ENCODE data around the gene SCNN1A. TPM values are rescaled to one million over a fixed set of nuclear protein-coding genes. Genes with fewer than 3 reads are reported as not detected.
A peak's percentile ranks its signal among the peaks of the same experiment; 100 is the strongest.

The SCNN1A gene
- total and polyA plus RNA-seq, 2 of the 13 experiments (the other 11 are each of a cell fraction or from before 2014, with no cell fraction given): 1.5 to 14.6 TPM

DNA sequence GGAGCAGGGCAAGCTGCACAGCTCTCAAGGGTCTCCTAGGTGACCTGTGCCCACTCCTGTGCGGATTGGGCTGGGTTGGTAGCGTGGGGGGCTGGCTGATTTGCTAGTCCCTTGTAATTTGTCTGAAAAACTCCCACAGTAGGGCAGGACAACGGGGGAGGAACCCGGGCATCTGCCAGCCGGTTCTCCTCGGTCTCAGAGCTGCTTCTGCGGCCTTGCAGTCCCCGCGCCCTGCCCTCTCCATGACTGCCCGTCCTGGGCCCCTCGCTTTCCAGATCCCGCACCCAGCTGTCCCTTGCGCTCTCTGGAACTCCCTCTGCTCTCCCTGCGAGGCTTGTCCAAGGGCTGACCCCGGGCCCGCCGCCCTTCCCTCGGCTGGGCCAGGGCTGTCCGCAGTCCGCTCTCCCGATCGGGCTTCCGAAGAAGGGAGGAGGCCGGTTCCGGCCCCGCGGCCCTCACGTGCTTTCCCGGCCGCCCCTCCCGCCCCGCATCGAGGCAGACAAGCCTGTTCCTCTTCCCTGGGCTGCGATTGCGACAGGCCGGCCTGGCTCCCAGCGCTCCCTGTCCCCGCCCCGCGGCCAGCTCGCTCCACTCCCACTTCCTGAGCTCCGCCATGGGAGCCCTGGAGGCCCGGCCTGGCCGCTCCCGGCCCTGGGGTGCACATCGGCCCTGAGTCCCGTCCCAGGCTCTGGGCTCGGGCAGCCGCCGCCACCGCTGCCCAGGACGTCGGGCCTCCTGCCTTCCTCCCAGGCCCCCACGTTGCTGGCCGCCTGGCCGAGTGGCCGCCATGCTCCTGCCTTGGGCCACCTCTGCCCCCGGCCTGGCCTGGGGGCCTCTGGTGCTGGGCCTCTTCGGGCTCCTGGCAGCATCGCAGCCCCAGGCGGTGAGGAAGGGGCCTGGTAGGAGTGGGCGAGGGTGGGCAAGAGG is 8.5 kb upstream of the SCNN1A start, which contains the start of gene LTBR (continued):
- TF ChIP-seq, protein P1, sequence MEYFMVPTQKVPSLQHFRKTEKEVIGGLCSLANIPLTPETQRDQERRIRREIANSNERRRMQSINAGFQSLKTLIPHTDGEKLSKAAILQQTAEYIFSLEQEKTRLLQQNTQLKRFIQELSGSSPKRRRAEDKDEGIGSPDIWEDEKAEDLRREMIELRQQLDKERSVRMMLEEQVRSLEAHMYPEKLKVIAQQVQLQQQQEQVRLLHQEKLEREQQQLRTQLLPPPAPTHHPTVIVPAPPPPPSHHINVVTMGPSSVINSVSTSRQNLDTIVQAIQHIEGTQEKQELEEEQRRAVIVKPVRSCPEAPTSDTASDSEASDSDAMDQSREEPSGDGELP (IDR thresholded peaks at IDR 0.05; ENCODE audit: borderline replicate concordance, low read depth): peak; percentile 48; the same call in 1 of the 2 replicates
- TF ChIP-seq ZNF557 (CRISPR knock-in tag; IDR thresholded peaks at IDR 0.05) (no peak), ZNF644 (CRISPR knock-in tag; IDR thresholded peaks at IDR 0.05; ENCODE audit: low read depth) (0 out of 2 replicates have a peak, but pooled peaks have one; percentile 21), SKI (IDR thresholded peaks at IDR 0.05; ENCODE audit: partially characterized antibody) (peak; percentile 55), POLR2AphosphoS5 (IDR thresholded peaks at IDR 0.05; ENCODE audit: low read depth, low read length) (peak; percentile 60), NR3C1 (CRISPR knock-in tag; IDR thresholded peaks at IDR 0.05) (no peak), EP300 (IDR thresholded peaks at IDR 0.05; ENCODE audit: low read depth in 2 of 2, low read length in 2 of 2) (peak in 1 of 2 experiments; percentile 33; a peak in 1 of 4 replicates), EP300 (CRISPR knock-in tag; IDR thresholded peaks at IDR 0.05; ENCODE audit: borderline replicate concordance) (peak; percentile 53; the same call in 1 of the 2 replicates), ZNF660 (CRISPR knock-in tag; IDR thresholded peaks at IDR 0.05; ENCODE audit: borderline replicate concordance, low read depth) (no peak), ZNF546 (CRISPR knock-in tag; conservative IDR thresholded peaks at IDR 0.05) (peak; percentile 52; the same call in 1 of the 2 replicates), ZNF709 (CRISPR knock-in tag; IDR thresholded peaks at IDR 0.05) (peak; percentile 83), U2AF2 (IDR thresholded peaks at IDR 0.05; ENCODE audit: low read depth, low read length) (0 out of 2 replicates have a peak, but pooled peaks have one; percentile 43), PAX8 (CRISPR knock-in tag; IDR thresholded peaks at IDR 0.05; ENCODE audit: borderline replicate concordance) (no peak; the same call in 1 of the 2 replicates), ZNF10 (CRISPR knock-in tag; IDR thresholded peaks at IDR 0.05; ENCODE audit: borderline replicate concordance, low read depth) (no peak), ZNF691 (CRISPR knock-in tag; IDR thresholded peaks at IDR 0.05; ENCODE audit: borderline replicate concordance, low read depth) (peak; percentile 87), SP1 (IDR thresholded peaks at IDR 0.05) (no peak), SP1 (CRISPR knock-in tag; IDR thresholded peaks at IDR 0.05) (peak; percentile 37; the same call in 1 of the 2 replicates), ZBTB21 (CRISPR knock-in tag; IDR thresholded peaks at IDR 0.05) (peak; percentile 33; the same call in 1 of the 2 replicates), TBX2 (CRISPR knock-in tag; IDR thresholded peaks at IDR 0.05; ENCODE audit: borderline replicate concordance) (peak; percentile 96), MED8 (CRISPR knock-in tag; IDR thresholded peaks at IDR 0.05; ENCODE audit: insufficient replicate concordance) (peak; percentile 94), ZNF776 (CRISPR knock-in tag; IDR thresholded peaks at IDR 0.05) (peak; percentile 66; the same call in 1 of the 2 replicates), ZNF678 (CRISPR knock-in tag; IDR thresholded peaks at IDR 0.05) (no peak), CAMTA2 (CRISPR knock-in tag; IDR thresholded peaks at IDR 0.05; ENCODE audit: borderline replicate concordance) (peak; percentile 82; the same call in 1 of the 2 replicates)
- TF ChIP-seq, protein P2, sequence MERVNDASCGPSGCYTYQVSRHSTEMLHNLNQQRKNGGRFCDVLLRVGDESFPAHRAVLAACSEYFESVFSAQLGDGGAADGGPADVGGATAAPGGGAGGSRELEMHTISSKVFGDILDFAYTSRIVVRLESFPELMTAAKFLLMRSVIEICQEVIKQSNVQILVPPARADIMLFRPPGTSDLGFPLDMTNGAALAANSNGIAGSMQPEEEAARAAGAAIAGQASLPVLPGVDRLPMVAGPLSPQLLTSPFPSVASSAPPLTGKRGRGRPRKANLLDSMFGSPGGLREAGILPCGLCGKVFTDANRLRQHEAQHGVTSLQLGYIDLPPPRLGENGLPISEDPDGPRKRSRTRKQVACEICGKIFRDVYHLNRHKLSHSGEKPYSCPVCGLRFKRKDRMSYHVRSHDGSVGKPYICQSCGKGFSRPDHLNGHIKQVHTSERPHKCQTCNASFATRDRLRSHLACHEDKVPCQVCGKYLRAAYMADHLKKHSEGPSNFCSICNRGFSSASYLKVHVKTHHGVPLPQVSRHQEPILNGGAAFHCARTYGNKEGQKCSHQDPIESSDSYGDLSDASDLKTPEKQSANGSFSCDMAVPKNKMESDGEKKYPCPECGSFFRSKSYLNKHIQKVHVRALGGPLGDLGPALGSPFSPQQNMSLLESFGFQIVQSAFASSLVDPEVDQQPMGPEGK (CRISPR knock-in tag; IDR thresholded peaks at IDR 0.05): peak; percentile 95
- TF ChIP-seq, protein P3, sequence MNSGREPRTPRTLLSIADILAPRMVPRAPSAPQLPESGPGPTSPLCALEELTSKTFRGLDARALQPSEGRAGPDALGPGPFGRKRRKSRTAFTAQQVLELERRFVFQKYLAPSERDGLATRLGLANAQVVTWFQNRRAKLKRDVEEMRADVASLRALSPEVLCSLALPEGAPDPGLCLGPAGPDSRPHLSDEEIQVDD (CRISPR knock-in tag; IDR thresholded peaks at IDR 0.05; ENCODE audit: borderline replicate concordance): peak; percentile 64; the same call in 1 of the 2 replicates

Data from HepG2 (cell line).